ENCODE results near the gene ZDHHC9. TPM values are rescaled to one million over a fixed set of nuclear protein-coding genes. Genes with fewer than 3 reads are reported as not detected.
A peak's percentile ranks its signal among the peaks of the same experiment; 100 is the strongest.

ZDHHC9 gene
- total RNA-seq, 1 donor from 2014 or later, result 48.4 TPM

- intact Hi-C loops (cut with DNase I), result no loop called here
- ATAC-seq, result peak; percentile 59
- Histone ChIP-seq H3K36me3 (peaks cover 15% of the 10 kb centered on the region), H3K27me3 (no peaks in the 10 kb centered on the region), H3K4me1 (no peaks in the 10 kb centered on the region), H3K4me3 (no peak overlapping the region), H3K9me3 (no peaks in the 10 kb centered on the region), H3K27ac (no peak overlapping the region)
- DNase-seq, result no peak
- TF ChIP-seq CTCF (IDR thresholded peaks at IDR 0.05), result no peak
Observed at GRCh38 chrX:129808829-129809796, 34.6 kb downstream of the ZDHHC9 start.

- H3K4me3 ChIP-seq, result no peak overlapping the region
- H3K27ac ChIP-seq, result no peak overlapping the region
Observed at GRCh38 chrX:129808158-129808828, 35.4 kb downstream of the ZDHHC9 start.

DNA sequence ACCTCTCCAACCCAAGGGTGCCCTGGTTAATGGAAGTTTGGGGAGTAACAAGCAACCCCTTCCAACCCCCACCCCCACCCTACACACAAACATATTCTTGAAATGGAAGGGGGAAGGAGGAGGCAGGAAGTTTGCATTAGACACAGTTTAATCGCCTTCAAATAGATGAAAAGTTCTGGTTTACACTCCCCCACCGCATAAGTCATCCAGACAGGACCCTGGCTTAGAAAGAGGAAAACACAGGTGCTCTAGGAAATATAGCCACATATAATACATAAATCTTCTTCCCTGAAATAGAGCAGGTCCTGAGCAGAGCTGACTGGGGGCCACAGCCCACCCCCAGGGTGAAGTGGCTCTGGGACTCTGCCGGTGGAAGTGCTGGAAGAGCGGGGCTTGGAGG, 38.9 kb downstream of the ZDHHC9 start:
- no peaks in the 10 kb centered on the region for H3K9me3 ChIP-seq
- TF ChIP-seq CTCF (IDR thresholded peaks at IDR 0.05), result no peak
- H3K27me3 ChIP-seq, result no peaks in the 10 kb centered on the region

More at GRCh38 chrX:129808158-129808828, 35.4 kb downstream of the ZDHHC9 start:
- DNase-seq, result no peak
- Histone ChIP-seq H3K27me3 (no peaks in the 10 kb centered on the region), H3K9me3 (no peaks in the 10 kb centered on the region), H3K36me3 (peaks cover 15% of the 10 kb centered on the region), H3K4me1 (no peaks in the 10 kb centered on the region)
- no peak for TF ChIP-seq CTCF (IDR thresholded peaks at IDR 0.05)
- peak; percentile 38 for ATAC-seq
- intact Hi-C loops (cut with DNase I), result no loop called here

GRCh38 chrX:129802863-129803262, 40.8 kb downstream of the ZDHHC9 start:
- no peak overlapping the region for H3K4me3 ChIP-seq
- H3K36me3 ChIP-seq, result peaks cover 15% of the 10 kb centered on the region
- ATAC-seq (no peak), DNase-seq (no peak)
- H3K27ac ChIP-seq, result no peak overlapping the region
- no peaks in the 10 kb centered on the region for H3K4me1 ChIP-seq
- H3K27me3 ChIP-seq, result no peaks in the 10 kb centered on the region
- intact Hi-C loops (cut with DNase I), result no loop called here
- H3K9me3 ChIP-seq, result no peaks in the 10 kb centered on the region
- no peak for TF ChIP-seq CTCF (IDR thresholded peaks at IDR 0.05)

More for the DNA sequence above, 38.9 kb downstream of the ZDHHC9 start:
- H3K36me3 ChIP-seq, result peaks cover 15% of the 10 kb centered on the region
- ATAC-seq, result no peak
- intact Hi-C loops (cut with DNase I), result no loop called here
- no peak overlapping the region for H3K4me3 ChIP-seq
- no peak overlapping the region for H3K27ac ChIP-seq
- no peak for DNase-seq
- no peaks in the 10 kb centered on the region for H3K4me1 ChIP-seq

GRCh38 chrX:129800186-129800585, 43.5 kb downstream of the ZDHHC9 start:
- Histone ChIP-seq H3K4me1 (no peaks in the 10 kb centered on the region), H3K9me3 (no peaks in the 10 kb centered on the region), H3K27me3 (no peaks in the 10 kb centered on the region), H3K4me3 (no peak overlapping the region), H3K36me3 (peaks cover 5% of the 10 kb centered on the region), H3K27ac (no peak overlapping the region)
- ATAC-seq (no peak), DNase-seq (no peak)
- intact Hi-C loops (cut with DNase I), result no loop called here
- TF ChIP-seq CTCF (IDR thresholded peaks at IDR 0.05), result no peak

All from upper lobe of right lung (tissue), 1 donor.